SK-N-SH (cell line): Measurements from ENCODE around the gene MRPS5. TPM values are rescaled to one million over a fixed set of nuclear protein-coding genes. Genes with fewer than 3 reads are reported as not detected.

Experiments
- CTCF ChIA-PET: fragments of 300-600, 350-600 bp; formaldehyde crosslinking; extraction: SDS; loops from one replicate; lab custom pipeline; 2021; lab: Yijun Ruan, JAX
- POLR2A ChIA-PET: fragments of 350-600 bp; sonication (Branson Sonifier 250); formaldehyde crosslinking; extraction: SDS; loops from one replicate; lab custom pipeline; 2020; ENCODE audit warnings: antibody characterized with exemption, inconsistent platforms; lab: Yijun Ruan, JAX
- DNase-seq: peaks from one replicate; pipeline ENCODE4 v3.0.0; 2012
- H2AFZ ChIP-seq: fragments of 200-600 bp; sonication (generic); 2 replicates; pipeline ENCODE4 v1.8.1; 2016; ENCODE audit warnings: antibody characterized with exemption, mild to moderate bottlenecking, low read depth
- H3F3A ChIP-seq: fragments of 200-600 bp; sonication (generic); replicated peaks from 2 replicates; pipeline ENCODE3; 2016; ENCODE audit warnings: antibody characterized with exemption, mild to moderate bottlenecking; ENCODE audit not compliant: insufficient read depth
- H3K27ac ChIP-seq, 2 experiments: fragments of 200-500 bp in 1 of 2; fragments of 200-600 bp in 1 of 2; sonication (Bioruptor generic) in 1 of 2; sonication (generic), shearing (Covaris generic) in 1 of 2; 2 replicates each; pipeline versions ENCODE4 v1.5.1 to v1.6.1; 2014 to 2016; ENCODE audit warnings: low read depth in 2 of 2, inconsistent platforms in 1 of 2, low read length in 1 of 2, mild to moderate bottlenecking in 1 of 2, mixed read lengths in 1 of 2
- H3K27me3 ChIP-seq: fragments of 200-600 bp; sonication (generic), shearing (Covaris generic); 2 replicates; pipeline ENCODE4 v1.6.1; 2016; ENCODE audit warnings: mixed run types; ENCODE audit not compliant: insufficient read depth
- H3K36me3 ChIP-seq, 2 experiments: fragments of 200-500 bp in 1 of 2; fragments of 200-600 bp in 1 of 2; sonication (Bioruptor generic) in 1 of 2; sonication (generic) in 1 of 2; replicated peaks in 1 of 2; 2 replicates each; pipeline versions ENCODE3 to v1.5.1; 2014 to 2016; ENCODE audit warnings: low read length in 1 of 2, mild to moderate bottlenecking in 1 of 2; ENCODE audit not compliant: insufficient read depth in 2 of 2, control insufficient read depth in 1 of 2
- H3K4me1 ChIP-seq, 2 experiments: fragments of 200-500 bp in 1 of 2; fragments of 200-600 bp in 1 of 2; sonication (Bioruptor generic) in 1 of 2; sonication (generic), shearing (Covaris generic) in 1 of 2; 2 replicates each; pipeline versions ENCODE4 v1.5.1 to v1.6.1; 2014 to 2016; ENCODE audit warnings: low read depth in 1 of 2, low read length in 1 of 2, mixed run types in 1 of 2; ENCODE audit not compliant: insufficient read depth in 2 of 2, control insufficient read depth in 1 of 2
- H3K4me2 ChIP-seq: fragments of 200-600 bp; sonication (generic), shearing (Covaris generic); 2 replicates; pipeline ENCODE4 v1.6.1; 2017; ENCODE audit warnings: mixed run types
- H3K4me3 ChIP-seq, 2 experiments: fragments of 200-500 bp in 1 of 2; fragments of 200-600 bp in 1 of 2; sonication (Bioruptor generic) in 1 of 2; sonication (generic), shearing (Covaris generic) in 1 of 2; 2 replicates each; pipeline versions ENCODE4 v1.5.1 to v1.8.1; 2014 to 2016; ENCODE audit warnings: low read depth in 2 of 2, inconsistent platforms in 1 of 2, low read length in 1 of 2, mild to moderate bottlenecking in 1 of 2, mixed read lengths in 1 of 2, moderate library complexity in 1 of 2
- H3K79me2 ChIP-seq: fragments of 200-600 bp; sonication (generic); 2 replicates; pipeline ENCODE4 v1.8.1; 2017; ENCODE audit warnings: mild to moderate bottlenecking; ENCODE audit not compliant: insufficient read depth
- H3K9ac ChIP-seq: fragments of 200-600 bp; sonication (generic); 2 replicates; pipeline ENCODE4 v1.6.1; 2017; ENCODE audit warnings: mixed run types
- H3K9me2 ChIP-seq: fragments of 200-600 bp; sonication (generic); 2 replicates; pipeline ENCODE4 v1.6.1; 2017; ENCODE audit warnings: mixed run types
- H3K9me3 ChIP-seq: fragments of 200-600 bp; sonication (generic); 2 replicates; pipeline ENCODE4 v1.6.1; 2017; ENCODE audit warnings: mixed run types, mild to moderate bottlenecking, moderate library complexity
- H4K20me1 ChIP-seq: fragments of 200-600 bp; sonication (generic); 2 replicates; pipeline ENCODE4 v1.6.1; 2017; ENCODE audit warnings: mild to moderate bottlenecking, mixed run types; ENCODE audit not compliant: insufficient read depth
- CTCF ChIP-seq: fragments of 200-600 bp; sonication (generic); IDR thresholded peaks from 2 replicates; pipeline ENCODE4 v1.6.1; 2017; ENCODE audit warnings: antibody characterized with exemption, mild to moderate bottlenecking, moderate library complexity
- ELF1 ChIP-seq: IDR thresholded peaks from 2 replicates; pipeline ENCODE4 v1.4.0; 2012
- EP300 ChIP-seq, 2 experiments: IDR thresholded peaks; 2 replicates each; pipeline versions ENCODE4 v1.4.0 to v1.6.1; 2012; ENCODE audit warnings: borderline replicate concordance in 1 of 2, low read depth in 1 of 2, low read length in 1 of 2
- EZH2phosphoT487 ChIP-seq: fragments of 200-600 bp; sonication (generic); IDR thresholded peaks from 2 replicates; pipeline ENCODE4 v1.6.1; 2017; ENCODE audit warnings: low read depth, mixed run types, mild to moderate bottlenecking, antibody characterized with exemption, moderate library complexity, borderline replicate concordance
- FOSL2 ChIP-seq: IDR thresholded peaks from 2 replicates; pipeline ENCODE4 v1.4.0; 2012; ENCODE audit warnings: low read depth, mild to moderate bottlenecking, moderate library complexity, borderline replicate concordance
- FOXJ3 ChIP-seq: sonication (generic); formaldehyde crosslinking; IDR thresholded peaks from 2 replicates; pipeline ENCODE4 v1.5.1; 2020; ENCODE audit warnings: mild to moderate bottlenecking, missing genetic modification reagents
- GABPA ChIP-seq: IDR thresholded peaks from 2 replicates; pipeline ENCODE4 v1.4.0; 2012; ENCODE audit warnings: low read depth, mild to moderate bottlenecking
- POLR2AphosphoS5 ChIP-seq: IDR thresholded peaks from 2 replicates; pipeline ENCODE4 v1.6.1; 2012; ENCODE audit warnings: low read depth, low read length
- RCOR1 ChIP-seq: fragments of 150-350 bp; IDR thresholded peaks from 2 replicates; pipeline ENCODE4 v1.6.1; 2017; ENCODE audit warnings: antibody characterized with exemption, low read length
- RFX5 ChIP-seq: IDR thresholded peaks from 2 replicates; pipeline ENCODE4 v1.6.1; 2012; ENCODE audit warnings: mild to moderate bottlenecking, improper control_type of control experiment, low read length
- SIN3A ChIP-seq: IDR thresholded peaks from 2 replicates; pipeline ENCODE4 v1.6.1; 2012; ENCODE audit warnings: low read depth, mild to moderate bottlenecking, low read length, moderate library complexity, borderline replicate concordance
- USF1 ChIP-seq: IDR thresholded peaks from 2 replicates; pipeline ENCODE4 v1.4.0; 2012; ENCODE audit warnings: low read depth, borderline replicate concordance
- ZBTB33 ChIP-seq: IDR thresholded peaks from 2 replicates; pipeline ENCODE4 v1.4.0; 2012; ENCODE audit warnings: low read depth, borderline replicate concordance
- WGBS: methylation state at CpG from one replicate; pipeline ENCODE4 v1.1.6; 2017; ENCODE audit warnings: low lambda C conversion rate; 5-methylcytosine and 5-hydroxymethylcytosine counted together
- polyA plus RNA-seq, 3 experiments: library from polyadenylated mRNA; depleted of rRNA; stranded (reverse); fragments of >200 nt; gene quantifications; 2 replicates each; pipeline ENCODE4 v1.2.3, GENCODE V29; 2012

MRPS5 gene
- polyA plus RNA-seq, 1 of the 3 experiments (the other 2 are of a cell fraction), result 32.8 TPM

- Histone ChIP-seq H3K36me3 (no peaks in the 10 kb centered on the region), H3K79me2 (no peaks in the 10 kb centered on the region), H3K4me2 (no peak overlapping the region), H3K9ac (no peak overlapping the region), H2AFZ (no peak overlapping the region), H3K27ac (no peak overlapping the region), H3K9me2 (no peaks in the 10 kb centered on the region), H3K4me1 (no peaks in the 10 kb centered on the region), H3K27me3 (peaks cover 66% of the 10 kb centered on the region), H3K9me3 (no peaks in the 10 kb centered on the region), H3K4me3 (no peak overlapping the region), H3F3A (no peaks in the 10 kb centered on the region), H4K20me1 (no peaks in the 10 kb centered on the region)
- POLR2A ChIA-PET, result no interaction called here
- WGBS, result 9% methylated on average over 7 of the region's 7 CpGs
- no peak for DNase-seq
- TF ChIP-seq FOSL2 (no peak), CTCF (no peak), USF1 (no peak), RFX5 (no peak), POLR2AphosphoS5 (no peak), EP300 (IDR thresholded peaks at IDR 0.05; ENCODE audit: borderline replicate concordance in 1 of 2, low read depth in 1 of 2, low read length in 1 of 2) (no peak), GABPA (no peak), RCOR1 (no peak), EZH2phosphoT487 (no peak), FOXJ3 (CRISPR knock-in tag) (no peak), SIN3A (no peak), ELF1 (no peak), ZBTB33 (no peak)
- CTCF ChIA-PET, result interaction anchor here (1.1 to 1.8 kb wide), 3 partner anchors 12 to 65 kb away, joined by 3 to 6 read pairs (median 4); no protein-coding TSS in a partner anchor
Observed at GRCh38 chr2:95050385-95051300, 71.0 kb downstream of the MRPS5 start.
